Right atrium auricular region (tissue), 2 donors: ENCODE data around the gene SIX5. TPM values are rescaled to one million over a fixed set of nuclear protein-coding genes. Genes with fewer than 3 reads are reported as not detected.

ENCODE experiments used
- DNase-seq: peaks from one replicate; pipeline ENCODE4 v3.0.0-alpha.2; 2019; ENCODE audit warnings: low spot score
- H3K27ac ChIP-seq, 2 donors: fragments of 200-600 bp; sonication (generic); 1 replicate in 1 of 2; 2 replicates in 1 of 2; pipeline ENCODE4 v1.5.1; 2016 to 2019
- H3K27me3 ChIP-seq, 2 donors: fragments of 200-600 bp; sonication (generic); one replicate each; pipeline versions ENCODE4 v1.5.1 to v1.6.0; 2017 to 2019
- H3K36me3 ChIP-seq: fragments of 200-600 bp; sonication (generic); one replicate; pipeline ENCODE4 v1.5.1; 2016
- H3K4me1 ChIP-seq, 2 donors: fragments of 200-600 bp; sonication (generic); one replicate each; pipeline versions ENCODE4 v1.5.1 to v1.6.0; 2017 to 2019
- H3K4me3 ChIP-seq, 2 donors: fragments of 200-600 bp; sonication (generic); 1 replicate in 1 of 2; 2 replicates in 1 of 2; pipeline ENCODE4 v1.5.1; 2017 to 2019; ENCODE audit warnings: mild to moderate bottlenecking in 1 of 2, moderate library complexity in 1 of 2
- H3K9me3 ChIP-seq, 2 donors: fragments of 200-600 bp; sonication (generic); one replicate each; pipeline ENCODE4 v1.5.1; 2019
- total RNA-seq, 2 donors: library from RNA; depleted of rRNA; stranded (reverse); fragments of >200 nt; gene quantifications; one replicate each; pipeline ENCODE4 v1.1.0, GENCODE V29; 2016
- TF ChIP-seq, protein P1 (sequence below), 2 donors: fragments of 200-600 bp; sonication (generic); IDR thresholded peaks; one replicate each; pipeline ENCODE4 v1.5.1; 2019; ENCODE audit warnings: antibody characterized with exemption in 2 of 2

The SIX5 gene
- total RNA-seq, 2 donors from 2014 or later, result 9.3 to 18.6 TPM

DNA sequence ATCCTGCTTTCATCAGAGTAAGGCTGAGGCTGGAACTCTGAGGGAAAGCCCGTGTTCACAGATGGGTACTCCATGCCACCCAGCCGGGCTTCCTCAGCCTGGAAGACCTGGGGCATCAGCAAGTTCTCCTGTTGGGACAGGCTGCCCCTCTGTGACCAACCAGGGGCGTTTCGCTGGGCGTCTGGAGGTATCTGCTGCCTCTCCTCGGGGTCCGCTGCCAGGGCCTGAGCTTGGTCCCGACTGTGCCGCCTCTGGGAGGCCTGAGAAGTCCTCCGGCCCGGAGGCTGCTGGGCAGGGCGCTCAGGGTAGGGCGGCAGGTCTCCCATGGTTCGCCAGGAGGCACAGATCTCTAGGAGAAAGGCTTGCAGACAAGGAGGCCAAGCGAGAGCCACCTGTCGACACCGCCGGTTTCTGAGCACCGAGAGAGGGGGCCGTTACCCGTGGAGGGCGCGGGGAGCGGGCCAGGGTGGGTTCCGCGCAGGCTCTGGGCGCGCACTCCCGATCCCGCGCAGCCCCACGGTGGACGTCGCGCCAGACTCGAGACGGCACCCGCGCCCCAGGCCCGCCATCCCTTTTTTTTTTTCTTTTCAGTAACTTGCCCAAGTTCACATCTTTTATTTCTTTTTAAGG lies 45.9 kb upstream of the SIX5 start, which contains the start of gene RSPH6A:
RSPH6A (minus strand) TSS at position 458 of the 630 bp plus-strand sequence; CDS start at position 326, 132 bp downstream.
- peak within 1 kb of the TSS; percentile 55 to 70 for H3K27ac ChIP-seq
- peaks cover 0 to 26% of the 10 kb centered on the region in 2 donors for H3K4me1 ChIP-seq

DNA sequence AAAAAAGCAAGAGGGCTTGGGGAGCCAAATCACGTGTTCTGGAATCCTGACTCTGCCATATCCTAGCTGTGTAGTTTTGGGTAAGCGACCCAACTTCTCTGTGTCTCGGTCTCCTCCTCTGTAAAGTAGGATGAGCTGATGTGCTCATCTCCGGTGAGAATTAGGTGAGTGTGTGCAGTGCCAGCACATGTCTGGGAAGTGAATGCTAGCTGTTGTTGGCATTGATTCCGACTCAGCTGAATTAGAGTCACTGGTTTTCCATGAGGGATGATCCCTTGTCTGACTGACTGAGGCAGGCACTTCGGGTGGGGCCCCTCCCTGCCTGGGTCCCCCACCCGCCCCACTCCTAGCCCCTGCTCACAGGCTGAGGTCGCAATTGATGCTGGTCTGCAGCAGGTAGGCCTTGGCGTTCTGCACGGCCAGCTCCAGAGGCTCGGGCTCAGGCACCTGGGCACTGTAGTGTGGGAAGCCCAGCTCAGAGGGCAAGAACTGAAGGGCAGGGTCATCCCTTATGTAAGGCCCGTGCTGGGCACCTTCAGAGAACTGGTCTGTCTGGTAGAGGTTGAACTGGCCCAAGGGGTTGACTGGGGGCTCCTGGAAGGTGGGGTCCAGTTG lies 45.2 kb upstream of the SIX5 start:
- no peaks in the 10 kb centered on the region for H3K9me3 ChIP-seq
- no peak for DNase-seq
- no peaks in the 10 kb centered on the region for H3K27me3 ChIP-seq
- no peak overlapping the region for H3K27ac ChIP-seq
- no peaks in the 10 kb centered on the region for H3K36me3 ChIP-seq
- no peak overlapping the region for H3K4me3 ChIP-seq
- TF ChIP-seq, protein P1, sequence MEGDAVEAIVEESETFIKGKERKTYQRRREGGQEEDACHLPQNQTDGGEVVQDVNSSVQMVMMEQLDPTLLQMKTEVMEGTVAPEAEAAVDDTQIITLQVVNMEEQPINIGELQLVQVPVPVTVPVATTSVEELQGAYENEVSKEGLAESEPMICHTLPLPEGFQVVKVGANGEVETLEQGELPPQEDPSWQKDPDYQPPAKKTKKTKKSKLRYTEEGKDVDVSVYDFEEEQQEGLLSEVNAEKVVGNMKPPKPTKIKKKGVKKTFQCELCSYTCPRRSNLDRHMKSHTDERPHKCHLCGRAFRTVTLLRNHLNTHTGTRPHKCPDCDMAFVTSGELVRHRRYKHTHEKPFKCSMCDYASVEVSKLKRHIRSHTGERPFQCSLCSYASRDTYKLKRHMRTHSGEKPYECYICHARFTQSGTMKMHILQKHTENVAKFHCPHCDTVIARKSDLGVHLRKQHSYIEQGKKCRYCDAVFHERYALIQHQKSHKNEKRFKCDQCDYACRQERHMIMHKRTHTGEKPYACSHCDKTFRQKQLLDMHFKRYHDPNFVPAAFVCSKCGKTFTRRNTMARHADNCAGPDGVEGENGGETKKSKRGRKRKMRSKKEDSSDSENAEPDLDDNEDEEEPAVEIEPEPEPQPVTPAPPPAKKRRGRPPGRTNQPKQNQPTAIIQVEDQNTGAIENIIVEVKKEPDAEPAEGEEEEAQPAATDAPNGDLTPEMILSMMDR (IDR thresholded peaks at IDR 0.05), result no peak
- peaks cover 0 to 30% of the 10 kb centered on the region in 2 donors for H3K4me1 ChIP-seq

More for the DNA sequence above, 45.9 kb upstream of the SIX5 start, which contains the start of gene RSPH6A:
- TF ChIP-seq, protein P1 (IDR thresholded peaks at IDR 0.05), result no peak
- Histone ChIP-seq H3K4me3 (peak within 1 kb of the TSS; percentile 46 to 55), H3K36me3 (peaks cover 6% of the 10 kb centered on the region), H3K9me3 (no peaks in the 10 kb centered on the region), H3K27me3 (no peaks in the 10 kb centered on the region)
- DNase-seq, result no peak

DNA sequence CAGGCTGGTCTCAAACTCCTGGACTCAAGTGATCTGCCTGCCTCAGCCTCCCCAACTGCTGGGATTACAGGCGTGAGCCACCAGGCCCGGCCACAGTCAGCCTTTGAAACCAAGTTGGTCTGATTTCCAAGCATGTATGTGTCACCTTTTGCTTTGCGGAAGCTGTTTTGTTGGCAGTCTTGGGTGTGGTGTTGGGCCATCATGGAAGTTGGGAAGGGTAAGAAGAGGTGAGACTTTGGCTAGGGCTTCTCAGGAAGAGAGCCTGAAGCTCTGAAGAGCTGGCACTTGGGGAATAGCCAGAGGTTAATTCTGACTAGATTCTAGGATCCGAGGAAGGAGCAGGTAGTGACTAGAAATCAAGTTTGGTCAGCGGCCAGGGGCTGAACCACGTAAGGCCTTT lies 43.2 kb upstream of the SIX5 start:
- DNase-seq, result no peak
- no peaks in the 10 kb centered on the region for H3K36me3 ChIP-seq
- TF ChIP-seq, protein P1 (IDR thresholded peaks at IDR 0.05), result no peak
- no peaks in the 10 kb centered on the region for H3K27me3 ChIP-seq
- no peak overlapping the region for H3K27ac ChIP-seq
- no peaks in the 10 kb centered on the region for H3K9me3 ChIP-seq
- H3K4me3 ChIP-seq, result no peak overlapping the region
- peaks cover 0 to 30% of the 10 kb centered on the region in 2 donors for H3K4me1 ChIP-seq

DNA sequence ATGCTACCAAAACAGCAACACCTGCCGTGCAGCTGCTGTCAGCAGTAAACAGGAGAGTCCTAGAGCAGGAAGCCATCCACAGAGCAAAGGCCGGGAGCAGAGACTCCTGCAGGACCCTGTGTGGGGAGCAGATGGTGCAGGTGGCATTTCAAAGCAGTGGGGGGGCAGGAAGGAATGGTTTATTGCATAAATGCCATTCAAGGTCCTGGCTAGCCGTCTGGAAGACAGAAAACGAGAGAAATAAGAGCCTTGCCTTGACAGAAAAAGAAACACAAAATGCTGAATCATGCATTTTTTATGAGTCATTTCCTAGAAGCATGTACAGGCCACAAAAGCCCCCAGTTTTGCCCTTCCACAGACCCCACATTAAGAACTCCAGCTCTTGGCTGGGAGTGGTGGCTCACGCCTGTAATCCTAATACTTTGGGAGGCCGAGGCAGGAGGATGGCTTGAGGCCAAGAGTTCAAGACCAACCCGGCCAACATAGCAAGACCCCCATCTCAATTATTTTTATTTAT lies 40.6 kb upstream of the SIX5 start:
- Histone ChIP-seq H3K4me1 (peaks cover 0 to 6% of the 10 kb centered on the region in 2 donors), H3K36me3 (no peaks in the 10 kb centered on the region), H3K4me3 (no peak overlapping the region), H3K27me3 (no peaks in the 10 kb centered on the region), H3K9me3 (no peaks in the 10 kb centered on the region), H3K27ac (no peak overlapping the region)
- TF ChIP-seq, protein P1 (IDR thresholded peaks at IDR 0.05), result no peak
- DNase-seq, result no peak

DNA sequence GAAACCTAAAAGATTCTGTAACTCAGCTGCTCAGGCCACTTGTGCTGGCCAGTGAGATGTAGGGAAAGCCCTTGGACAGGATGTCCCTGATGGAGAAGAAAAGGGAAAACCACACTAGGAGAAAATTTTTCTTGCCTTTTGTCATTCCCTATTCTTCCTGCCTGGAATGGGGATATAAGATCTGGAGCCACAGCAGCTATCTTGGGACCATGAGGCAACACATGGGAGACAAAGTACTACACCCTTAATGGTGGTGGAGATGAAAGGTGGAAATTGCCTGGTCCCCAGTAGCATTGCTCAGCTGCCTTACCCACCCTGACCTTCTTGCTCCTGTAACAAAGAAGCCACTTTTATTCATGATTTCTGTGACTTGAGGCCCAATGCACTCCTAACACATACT lies 36.7 kb upstream of the SIX5 start:
- H3K4me3 ChIP-seq, result no peak overlapping the region
- H3K27ac ChIP-seq, result no peak overlapping the region
- H3K4me1 ChIP-seq, result peaks cover 0 to 3% of the 10 kb centered on the region in 2 donors
- no peaks in the 10 kb centered on the region for H3K9me3 ChIP-seq
- no peaks in the 10 kb centered on the region for H3K27me3 ChIP-seq
- no peaks in the 10 kb centered on the region for H3K36me3 ChIP-seq
- no peak for DNase-seq
- TF ChIP-seq, protein P1 (IDR thresholded peaks at IDR 0.05), result no peak
